HG03575 (cell line): ENCODE results near the gene FAM98B.
A peak's percentile ranks its signal among the peaks of the same experiment; 100 is the strongest.

Experiments used
- ATAC-seq: cut with Tn5 transposase; IDR thresholded peaks from one replicate; pipeline ENCODE4 v1.9.1; 2021; ENCODE audit not compliant: unreplicated experiment, insufficient number of reproducible peaks, low FRiP score; ENCODE audit errors: extremely low read depth

The FAM98B gene

DNA sequence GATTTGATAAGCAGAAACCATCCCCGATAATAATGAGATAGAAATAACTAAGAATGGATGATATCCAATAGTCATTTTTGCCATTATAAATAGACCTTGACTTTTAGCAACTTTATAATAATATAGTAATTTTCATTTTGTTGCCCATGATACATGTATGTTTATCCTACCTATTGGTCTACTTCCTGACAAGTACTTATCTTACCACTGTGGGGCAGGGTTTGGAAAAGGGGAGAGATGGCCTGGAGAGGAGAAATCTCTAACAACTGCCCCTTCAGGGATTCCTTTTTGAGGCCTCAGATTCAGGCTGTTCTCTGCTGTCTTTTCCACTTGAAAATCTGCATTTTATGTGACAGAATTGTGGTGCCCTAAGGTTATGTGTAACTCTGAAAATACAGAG is 42.2 kb downstream of the FAM98B start:
- ATAC-seq, result no peak

- ATAC-seq, result no peak
These were observed 45.7 kb downstream of the FAM98B start for GRCh38 chr15:38499651-38500050.

DNA sequence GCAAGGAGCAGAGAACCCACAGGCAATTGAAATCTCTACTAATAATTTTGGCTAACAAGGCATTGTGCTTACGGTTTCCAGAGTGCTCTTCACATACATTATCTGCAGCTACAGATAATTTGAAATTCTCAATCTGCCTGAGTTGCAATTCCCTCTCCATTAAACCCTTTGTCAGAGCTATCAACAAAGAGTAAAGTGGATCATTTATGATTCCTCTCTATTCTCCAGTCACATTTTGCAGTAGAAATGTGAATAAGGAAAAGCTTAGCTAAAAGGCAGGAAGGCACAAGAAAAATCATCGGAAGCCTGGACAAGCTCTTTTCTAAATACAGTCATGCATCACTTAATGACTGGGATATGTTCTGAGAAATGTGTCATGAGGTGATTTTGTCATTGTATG is 49.6 kb downstream of the FAM98B start:
- ATAC-seq, result no peak

GRCh38 chr15:38504680-38505467 is 50.9 kb downstream of the FAM98B start:
- ATAC-seq, result no peak

- no peak for ATAC-seq
These were observed 53.1 kb downstream of the FAM98B start for GRCh38 chr15:38506997-38507396.

DNA sequence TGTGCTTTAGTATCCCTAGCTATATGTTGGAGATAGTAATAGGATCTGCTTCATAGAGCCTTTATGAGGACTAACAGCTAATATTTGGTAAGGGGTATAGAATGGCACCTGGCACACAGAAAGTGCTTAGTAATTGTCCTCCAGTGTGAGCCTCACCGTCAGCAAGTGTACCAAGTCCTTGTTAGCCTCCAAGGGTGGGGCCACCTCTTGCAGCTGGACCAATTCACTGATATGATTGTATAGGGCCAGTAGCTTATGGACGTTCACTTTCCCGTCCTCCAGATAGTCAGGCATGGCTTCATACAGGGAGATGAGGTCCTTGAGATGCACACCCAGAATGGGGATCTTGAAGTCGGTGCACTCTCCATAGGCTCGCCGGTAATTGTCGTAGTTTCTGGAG is 53.6 kb downstream of the FAM98B start:
- no peak for ATAC-seq

DNA sequence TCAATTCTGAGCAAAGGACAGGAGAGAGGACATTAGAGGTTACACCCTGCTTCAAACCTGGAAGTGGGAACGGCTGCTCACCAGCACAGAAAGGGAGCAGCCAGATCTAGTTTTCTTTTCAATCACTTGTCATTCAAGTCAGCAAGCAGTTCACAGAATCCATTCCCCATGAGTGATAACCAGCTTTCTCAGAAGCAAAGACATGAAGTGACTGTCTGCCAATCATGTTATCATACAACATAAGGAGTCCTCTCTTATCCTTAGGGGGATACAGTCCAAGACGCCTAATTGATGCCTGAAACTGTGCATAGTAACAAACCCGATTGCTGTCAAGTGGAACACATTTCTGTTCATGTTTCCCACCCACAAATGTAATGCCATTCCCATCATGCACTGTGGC is 54.7 kb downstream of the FAM98B start:
- no peak for ATAC-seq

DNA sequence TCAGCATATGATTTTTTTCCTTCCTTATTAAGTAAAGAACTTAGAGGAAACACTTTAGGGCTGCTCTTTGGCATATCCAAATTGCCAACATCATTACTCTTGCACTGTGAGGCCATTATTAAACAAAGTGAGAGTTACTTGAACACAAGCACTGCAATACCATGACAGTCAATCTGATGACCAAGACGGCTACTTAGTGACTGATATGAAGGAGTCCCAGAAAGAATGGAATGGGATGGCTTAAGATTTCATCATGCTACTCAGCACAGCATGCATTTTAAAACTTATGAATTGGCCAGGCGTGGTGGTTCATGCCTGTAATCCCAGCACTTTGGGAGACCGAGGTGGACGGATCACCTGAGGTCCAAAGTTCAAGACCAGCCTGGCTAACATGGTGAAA is 55.2 kb downstream of the FAM98B start:
- ATAC-seq, result no peak

- ATAC-seq, result no peak
These were observed 59.0 kb downstream of the FAM98B start for GRCh38 chr15:38512901-38513300.

- peak; percentile 48 for ATAC-seq
These were observed 60.7 kb downstream of the FAM98B start for GRCh38 chr15:38514601-38515000.

DNA sequence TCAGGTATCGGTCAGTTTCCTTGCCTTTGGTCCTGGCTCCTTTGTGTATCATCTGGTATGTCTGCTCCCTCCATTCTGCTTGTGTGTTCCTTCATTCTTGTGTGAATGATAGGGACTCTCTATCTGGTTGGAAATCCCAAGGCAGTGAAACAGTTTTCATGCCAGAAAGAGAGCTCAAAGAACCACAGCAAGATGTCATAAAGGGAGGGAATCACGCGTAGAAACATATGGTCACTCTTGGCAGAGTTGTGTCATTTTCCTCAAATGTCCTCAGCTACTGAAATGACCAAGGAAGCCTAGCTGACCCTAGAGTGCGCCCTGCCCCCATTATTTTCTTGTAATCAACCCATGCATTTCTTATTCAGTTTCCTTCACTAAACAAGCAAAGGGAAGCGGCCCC is 62.7 kb downstream of the FAM98B start:
- ATAC-seq, result no peak

DNA sequence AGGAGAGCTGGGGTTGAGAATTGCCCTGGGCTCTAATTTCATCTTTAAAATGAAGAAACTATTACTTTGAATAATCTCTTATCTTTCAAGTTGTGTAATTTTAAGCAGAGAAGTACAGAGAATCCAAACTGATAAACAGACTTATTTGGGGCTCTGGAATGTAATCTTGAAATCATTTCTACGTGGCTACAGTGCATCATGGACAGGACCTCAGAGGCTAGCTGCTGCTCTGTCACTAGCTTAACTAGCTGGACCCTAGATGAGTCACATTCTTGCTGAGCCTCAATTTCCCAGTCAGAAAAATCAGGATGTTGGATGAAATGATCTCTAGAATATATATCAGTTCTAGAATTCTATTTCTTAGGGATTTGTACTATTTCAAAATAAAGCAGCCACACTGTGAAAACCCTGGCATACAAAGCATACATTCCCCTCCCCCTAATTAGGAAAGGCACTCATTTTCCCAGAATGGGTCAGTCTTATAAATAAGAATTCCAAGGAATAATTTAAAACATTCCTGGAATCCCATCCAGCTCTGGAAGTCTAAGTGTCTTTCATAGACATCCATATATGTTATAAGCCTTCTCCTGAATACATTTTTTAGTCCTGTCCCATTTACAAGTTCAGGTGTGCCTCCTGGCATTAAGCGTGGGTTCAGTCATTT is 63.5 kb downstream of the FAM98B start:
- no peak for ATAC-seq

DNA sequence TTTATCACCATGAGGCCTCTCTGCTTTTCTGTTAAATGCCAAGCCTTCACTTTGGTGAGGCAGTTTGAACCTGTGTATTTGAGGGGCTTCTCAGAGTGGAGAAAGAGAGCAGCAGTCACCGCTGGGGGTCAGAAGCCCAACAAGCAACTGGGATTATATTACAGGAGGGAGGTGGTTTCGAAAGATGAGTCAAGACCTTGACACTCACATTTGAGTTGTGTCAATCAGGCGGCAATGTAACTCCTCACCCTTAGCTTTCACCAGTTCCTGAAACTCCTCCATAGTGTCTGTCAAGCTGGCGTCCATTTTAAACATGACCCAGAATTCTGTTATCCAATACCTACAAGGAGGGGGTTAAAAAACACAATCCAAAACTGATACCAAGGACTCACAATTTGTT is 64.2 kb downstream of the FAM98B start:
- no peak for ATAC-seq

- no peak for ATAC-seq
These were observed 66.1 kb downstream of the FAM98B start for GRCh38 chr15:38520035-38520434.

- ATAC-seq, result no peak
These were observed 67.4 kb downstream of the FAM98B start for GRCh38 chr15:38521316-38521715.

- ATAC-seq, result no peak
These were observed 69.0 kb downstream of the FAM98B start for GRCh38 chr15:38522922-38523321.

DNA sequence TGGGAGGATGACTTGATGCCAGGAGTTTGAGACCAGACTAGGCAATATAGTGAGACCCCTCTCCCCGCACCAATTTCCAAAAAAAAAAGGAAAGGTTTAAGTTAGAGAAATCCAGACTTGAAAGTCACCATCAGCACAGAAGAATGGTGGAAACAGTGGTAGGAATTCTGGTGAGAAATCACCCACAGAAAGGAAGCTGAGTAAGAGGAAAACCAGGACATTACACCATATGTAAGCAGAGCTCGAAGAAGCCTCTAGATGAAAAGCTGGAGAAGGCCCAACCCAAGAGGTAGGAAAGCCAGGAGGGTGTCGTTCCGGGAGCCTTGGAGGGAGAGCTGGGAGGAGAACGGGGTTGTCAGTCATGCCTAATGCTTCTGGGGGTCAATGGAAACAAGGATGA is 70.2 kb downstream of the FAM98B start:
- ATAC-seq, result no peak

- no peak for ATAC-seq
These were observed 71.6 kb downstream of the FAM98B start for GRCh38 chr15:38525489-38525888.

DNA sequence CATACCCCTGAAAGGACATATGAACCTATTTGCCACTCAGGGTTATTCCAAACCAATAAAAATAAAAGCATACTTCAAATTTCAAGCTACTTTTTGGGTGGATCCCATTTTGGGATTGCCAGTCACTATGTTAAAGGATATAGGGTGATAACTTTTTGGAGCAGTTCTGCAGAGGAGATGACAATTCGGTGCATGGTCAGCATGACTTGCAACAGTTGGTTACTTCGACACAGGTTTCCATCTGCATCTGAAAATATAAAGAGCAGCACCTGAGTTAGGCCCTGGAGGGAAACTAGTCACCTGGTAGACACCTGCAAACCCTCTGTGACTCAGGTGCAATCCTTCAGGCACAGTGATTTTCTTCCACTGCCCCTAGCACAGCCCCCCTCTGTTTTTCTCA is 72.2 kb downstream of the FAM98B start:
- no peak for ATAC-seq

- no peak for ATAC-seq
These were observed 74.4 kb downstream of the FAM98B start for GRCh38 chr15:38528294-38528693.

DNA sequence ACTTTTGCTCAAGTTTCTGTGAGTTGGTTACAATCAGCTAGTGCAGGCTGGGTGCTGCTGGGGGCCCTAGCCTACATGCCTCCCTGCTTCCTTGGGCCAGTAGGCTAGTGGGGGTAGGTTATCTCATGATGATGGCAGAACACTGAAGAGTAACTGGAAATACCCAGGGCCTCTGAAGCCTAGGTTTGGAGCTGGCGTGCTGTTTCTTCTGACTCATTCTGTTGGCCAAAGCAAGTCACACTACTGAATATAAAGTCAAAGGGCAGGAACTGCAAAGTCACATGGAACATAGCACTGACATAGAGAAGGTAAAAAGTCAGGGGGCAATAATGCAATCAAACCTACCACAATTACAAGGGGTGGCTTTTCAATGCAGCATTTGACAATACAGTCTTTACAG is 76.2 kb downstream of the FAM98B start:
- no peak for ATAC-seq
